Smooth muscle cell (in vitro differentiated cells): ENCODE data around the gene COBL. TPM values are rescaled to one million over a fixed set of nuclear protein-coding genes. Genes with fewer than 3 reads are reported as not detected.

Experiments used
- DNase-seq: peaks from one replicate; lab custom pipeline; 2025; ENCODE audit not compliant: unreplicated experiment; lab: John Stamatoyannopoulos, UW
- H2AFZ ChIP-seq: fragments of 200-600 bp; sonication (generic); 2 replicates; pipeline ENCODE4 v1.6.0; 2016; ENCODE audit warnings: antibody characterized with exemption, low read depth, mild to moderate bottlenecking
- H3F3A ChIP-seq: fragments of 200-600 bp; sonication (generic); 2 replicates; pipeline ENCODE4 v1.6.0; 2017; ENCODE audit warnings: antibody characterized with exemption, low read depth
- H3K27ac ChIP-seq: fragments of 200-600 bp; sonication (generic); 2 replicates; pipeline ENCODE4 v1.5.1; 2016; ENCODE audit warnings: low read depth, mild to moderate bottlenecking
- H3K27me3 ChIP-seq: fragments of 200-600 bp; sonication (generic); 2 replicates; pipeline ENCODE4 v1.6.1; 2016; ENCODE audit warnings: low read depth, mild to moderate bottlenecking
- H3K36me3 ChIP-seq: fragments of 200-600 bp; sonication (generic); 2 replicates; pipeline ENCODE4 v1.5.1; 2016; ENCODE audit warnings: low read depth
- H3K4me1 ChIP-seq: fragments of 200-600 bp; sonication (generic); 2 replicates; pipeline ENCODE4 v1.5.1; 2016; ENCODE audit warnings: low read depth
- H3K4me2 ChIP-seq: fragments of 200-600 bp; sonication (generic); 2 replicates; pipeline ENCODE4 v1.6.0; 2016; ENCODE audit warnings: mild to moderate bottlenecking
- H3K4me3 ChIP-seq: fragments of 200-600 bp; sonication (generic); 2 replicates; pipeline ENCODE4 v1.5.1; 2016; ENCODE audit warnings: mild to moderate bottlenecking
- H3K79me2 ChIP-seq: fragments of 200-600 bp; sonication (generic); 2 replicates; pipeline ENCODE4 v1.6.0; 2016; ENCODE audit warnings: low read depth, mild to moderate bottlenecking
- H3K9ac ChIP-seq: fragments of 200-600 bp; sonication (generic); 2 replicates; pipeline ENCODE4 v1.6.0; 2016; ENCODE audit warnings: low read depth
- H3K9me3 ChIP-seq: fragments of 200-600 bp; sonication (generic); replicated peaks from 2 replicates; pipeline ENCODE4 v1.5.1; 2016; ENCODE audit warnings: low read depth
- H4K20me1 ChIP-seq: fragments of 200-600 bp; sonication (generic); 2 replicates; pipeline ENCODE4 v1.6.0; 2016; ENCODE audit warnings: low read depth
- CTCF ChIP-seq: fragments of 200-600 bp; sonication (generic); IDR thresholded peaks from 2 replicates; pipeline ENCODE4 v1.5.1; 2017; ENCODE audit warnings: borderline replicate concordance, mild to moderate bottlenecking, antibody characterized with exemption; ENCODE audit not compliant: insufficient read depth, poor library complexity, severe bottlenecking
- WGBS: methylation state at CpG from one replicate; pipeline ENCODE4 v1.1.7; 2016; ENCODE audit warnings: low lambda C conversion rate; 5-methylcytosine and 5-hydroxymethylcytosine counted together
- polyA plus RNA-seq: library from polyadenylated mRNA; unstranded; fragments of >200 nt; fragmentation: Nextera tagmentation; extraction: Ambion mirVana; gene quantifications from 2 replicates; pipeline ENCODE4 v1.2.1, GENCODE V29; 2016
- total RNA-seq: library from RNA; depleted of rRNA; stranded (reverse); fragments of >200 nt; gene quantifications from 2 replicates; pipeline ENCODE4 v1.2.3, GENCODE V29; 2014

COBL gene
- total and polyA plus RNA-seq, 2 experiments from 2014 or later = 0.47 to 2.8 TPM

GRCh38 chr7:51045319-51046102 lies 271.1 kb downstream of the COBL start:
- H3K4me1 ChIP-seq = no peaks in the 10 kb centered on the region
- peak overlapping the region; percentile 26 for H3K9ac ChIP-seq
- H3K27me3 ChIP-seq = no peaks in the 10 kb centered on the region
- no peak overlapping the region for H3K4me3 ChIP-seq
- H3F3A ChIP-seq = no peaks in the 10 kb centered on the region
- 64% methylated on average over 14 of the region's 14 CpGs for WGBS
- H3K4me2 ChIP-seq = peak overlapping the region; percentile 8
- no peaks in the 10 kb centered on the region for H3K9me3 ChIP-seq
- no peaks in the 10 kb centered on the region for H3K36me3 ChIP-seq
- H2AFZ ChIP-seq = no peak overlapping the region
- DNase-seq = no peak
- H3K79me2 ChIP-seq = no peaks in the 10 kb centered on the region
- H3K27ac ChIP-seq = no peak overlapping the region
- no peak for TF ChIP-seq CTCF
- no peaks in the 10 kb centered on the region for H4K20me1 ChIP-seq

DNA sequence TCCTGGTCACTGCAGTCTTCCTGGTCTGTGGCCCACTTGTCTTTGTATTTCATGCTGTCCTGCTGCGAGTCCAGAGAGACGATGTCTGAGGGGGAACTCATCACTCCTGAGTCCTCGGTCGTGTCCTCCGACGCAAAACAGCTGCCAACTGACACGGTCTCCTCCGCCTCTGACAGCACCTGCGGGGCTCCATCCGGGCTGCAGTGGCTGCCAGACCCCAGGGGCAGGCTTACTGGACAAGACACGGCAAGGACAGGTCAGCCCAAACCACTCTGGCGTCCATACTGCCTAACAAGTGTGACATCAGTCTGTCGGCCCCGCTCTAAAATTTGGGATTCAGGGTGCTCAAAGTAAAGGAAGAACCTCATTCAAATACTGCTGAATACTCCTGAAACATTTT lies 273.1 kb downstream of the COBL start:
- H3K9ac ChIP-seq = no peak overlapping the region
- no peaks in the 10 kb centered on the region for H3F3A ChIP-seq
- no peak overlapping the region for H3K27ac ChIP-seq
- no peak overlapping the region for H2AFZ ChIP-seq
- no peak for DNase-seq
- WGBS = 95% methylated on average over 14 of the region's 14 CpGs
- H4K20me1 ChIP-seq = no peaks in the 10 kb centered on the region
- H3K4me1 ChIP-seq = no peaks in the 10 kb centered on the region
- no peak overlapping the region for H3K4me3 ChIP-seq
- no peaks in the 10 kb centered on the region for H3K36me3 ChIP-seq
- no peak for TF ChIP-seq CTCF
- H3K79me2 ChIP-seq = no peaks in the 10 kb centered on the region
- H3K27me3 ChIP-seq = no peaks in the 10 kb centered on the region
- no peaks in the 10 kb centered on the region for H3K9me3 ChIP-seq
- H3K4me2 ChIP-seq = no peak overlapping the region

DNA sequence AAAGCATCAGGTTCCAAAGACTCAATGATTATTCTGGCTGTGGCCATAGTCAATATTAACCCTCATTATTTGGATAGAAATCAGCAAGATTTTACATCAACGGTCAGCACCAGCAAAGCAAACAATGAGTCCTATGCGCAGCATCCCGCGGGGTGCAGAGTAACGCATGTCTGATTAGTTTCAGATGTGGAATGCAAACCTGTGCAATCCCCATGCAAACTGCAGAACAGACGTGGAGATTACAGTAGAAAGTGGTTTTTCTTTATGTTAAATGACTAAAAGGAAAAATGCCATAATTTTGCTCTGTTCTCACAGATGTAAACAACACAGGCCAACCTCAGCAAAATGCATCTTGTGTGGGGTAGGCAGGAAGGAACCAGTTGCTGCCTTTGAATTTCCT lies 275.8 kb downstream of the COBL start:
- Histone ChIP-seq H3K9ac (no peak overlapping the region), H4K20me1 (no peaks in the 10 kb centered on the region), H3K27me3 (no peaks in the 10 kb centered on the region), H3K36me3 (no peaks in the 10 kb centered on the region), H3K79me2 (no peaks in the 10 kb centered on the region), H3K4me3 (no peak overlapping the region), H3F3A (no peaks in the 10 kb centered on the region), H3K27ac (no peak overlapping the region), H2AFZ (no peak overlapping the region), H3K4me2 (no peak overlapping the region), H3K9me3 (no peaks in the 10 kb centered on the region), H3K4me1 (no peaks in the 10 kb centered on the region)
- DNase-seq = no peak
- 66% methylated on average over 6 of the region's 6 CpGs for WGBS
- TF ChIP-seq CTCF = no peak

DNA sequence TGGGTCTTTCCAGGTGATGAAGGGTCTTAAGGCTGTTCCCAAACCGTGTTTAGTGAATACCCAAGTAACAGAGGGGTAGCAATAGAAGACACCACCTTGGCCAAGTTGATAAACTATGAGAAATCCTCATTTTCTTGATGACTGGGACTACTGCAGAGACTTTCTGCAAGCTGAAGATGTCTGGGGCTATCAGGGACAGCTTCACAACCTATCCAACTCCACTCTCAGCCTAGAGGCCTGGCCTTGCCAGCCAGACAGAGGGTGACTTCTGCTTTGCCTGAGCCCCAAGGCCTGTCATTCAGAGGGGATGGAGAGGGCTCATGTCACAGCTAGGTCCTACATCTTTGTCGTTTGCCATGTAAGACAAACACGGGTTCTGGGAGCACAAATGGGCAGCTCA lies 278.0 kb downstream of the COBL start:
- no peaks in the 10 kb centered on the region for H4K20me1 ChIP-seq
- peaks cover 11% of the 10 kb centered on the region for H3K4me1 ChIP-seq
- H3K4me3 ChIP-seq = no peak overlapping the region
- no peaks in the 10 kb centered on the region for H3K79me2 ChIP-seq
- H2AFZ ChIP-seq = no peak overlapping the region
- H3K36me3 ChIP-seq = no peaks in the 10 kb centered on the region
- no peak overlapping the region for H3K27ac ChIP-seq
- no peaks in the 10 kb centered on the region for H3F3A ChIP-seq
- no peaks in the 10 kb centered on the region for H3K27me3 ChIP-seq
- TF ChIP-seq CTCF = no peak
- no peaks in the 10 kb centered on the region for H3K9me3 ChIP-seq
- no peak for DNase-seq
- no peak overlapping the region for H3K4me2 ChIP-seq
- WGBS = 93% methylated on average over 3 of the region's 3 CpGs
- H3K9ac ChIP-seq = no peak overlapping the region
